GM19043 (cell line): Measurements from ENCODE around the gene CAMK4.
"Not testable (repeated sequence)": the region's sequence is repeated elsewhere in the genome, so short reads cannot be mapped to it uniquely, and the experiment has no call there.

ENCODE experiments used
- ATAC-seq: cut with Tn5 transposase; IDR thresholded peaks from one replicate; pipeline ENCODE4 v1.9.1; 2021; ENCODE audit warnings: low read depth; ENCODE audit not compliant: unreplicated experiment

CAMK4 gene

DNA sequence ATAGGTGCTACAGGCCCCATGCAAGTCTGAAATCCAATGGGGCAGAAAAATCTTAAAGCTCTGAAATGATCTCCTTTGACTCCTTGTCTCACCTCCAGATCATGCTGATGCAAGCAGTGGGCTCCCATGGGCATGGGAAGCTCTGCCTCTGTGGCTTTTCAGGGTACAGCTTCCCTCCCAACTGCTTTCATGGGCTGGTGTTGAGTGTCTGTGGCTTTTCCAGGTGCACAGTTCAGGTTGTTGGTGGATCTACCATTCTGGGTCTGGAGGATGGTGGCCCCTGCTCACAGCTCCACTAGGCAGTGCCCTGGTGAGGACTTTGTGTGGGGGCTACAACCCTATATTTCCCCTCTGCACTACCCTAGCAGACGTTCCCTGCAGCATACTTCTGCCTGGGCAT, 184.6 kb downstream of the CAMK4 start:
- ATAC-seq: no peak

DNA sequence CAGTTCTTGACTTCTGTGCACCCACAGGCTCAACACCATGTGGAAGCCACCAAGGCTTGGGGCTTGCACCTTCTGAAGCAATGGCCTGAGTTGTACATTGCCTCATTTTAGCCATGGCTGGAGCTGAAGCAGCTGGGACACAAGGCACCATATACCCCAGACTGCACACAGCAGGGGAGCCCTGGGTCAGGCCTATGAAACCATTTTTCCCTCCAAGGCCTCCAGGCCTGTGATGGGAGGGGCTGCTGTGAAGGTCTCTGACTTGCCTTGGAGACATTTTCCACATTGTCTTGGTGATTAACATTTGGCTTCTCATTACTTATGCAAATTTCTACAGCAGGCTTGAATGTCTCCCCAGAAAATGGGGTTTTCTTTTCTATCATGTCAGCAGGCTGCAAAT, 185.1 kb downstream of the CAMK4 start:
- not testable (repeated sequence) for ATAC-seq

DNA sequence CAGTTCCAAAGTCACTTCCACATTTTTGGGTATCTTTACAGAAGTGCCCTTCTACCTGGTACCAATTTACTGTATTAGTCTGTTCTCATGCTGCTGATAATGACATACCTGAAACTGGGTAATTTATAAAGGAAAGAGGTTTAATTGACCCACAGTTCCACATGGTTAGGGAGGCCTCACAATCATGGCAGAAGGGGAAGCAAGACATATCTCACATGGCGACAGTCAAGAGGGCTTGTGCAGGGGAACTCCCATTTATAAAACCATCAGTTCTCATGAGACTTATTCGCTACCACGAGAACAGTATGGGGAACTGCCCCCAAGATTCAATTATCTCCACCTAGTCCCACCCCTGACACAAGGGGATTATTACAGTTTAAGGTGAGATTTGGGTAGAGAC, 185.9 kb downstream of the CAMK4 start:
- ATAC-seq: not testable (repeated sequence)

DNA sequence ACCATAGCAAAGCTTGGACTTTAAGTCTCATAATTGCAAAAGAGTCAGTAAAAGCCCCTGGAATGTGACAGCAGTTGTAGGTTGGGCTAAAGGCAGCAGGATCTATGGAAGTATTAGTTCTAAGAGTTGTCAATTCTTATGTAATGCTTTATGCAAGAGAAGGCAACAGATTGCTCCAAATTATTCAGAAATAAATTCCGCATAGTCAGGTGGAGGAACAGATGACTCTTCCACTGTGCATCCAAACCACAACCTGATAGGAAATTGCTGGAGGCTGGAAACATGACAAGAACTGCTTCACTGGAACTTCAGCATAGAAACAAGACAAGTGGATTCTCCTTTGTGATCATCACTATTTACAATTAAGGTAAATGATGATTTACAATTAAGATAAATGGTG, 187.1 kb downstream of the CAMK4 start:
- ATAC-seq: no peak

DNA sequence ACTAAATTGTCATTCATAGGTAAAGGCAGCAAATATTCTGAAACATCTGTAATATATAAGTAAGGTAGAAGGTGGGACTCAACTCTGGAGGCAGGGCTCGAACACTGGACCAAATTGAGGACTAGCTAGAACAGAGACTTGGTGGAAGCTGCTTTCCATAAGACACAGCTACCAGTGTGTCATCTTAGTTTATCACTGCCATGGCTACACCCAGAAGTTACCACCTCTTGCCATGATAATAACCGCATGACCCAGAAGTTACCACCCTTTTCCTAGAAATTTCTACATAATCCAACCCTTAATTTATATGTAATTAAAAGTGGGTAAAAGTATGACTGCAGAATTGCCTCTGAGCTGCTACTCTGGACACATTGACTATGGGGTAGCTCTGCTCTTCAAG, 188.4 kb downstream of the CAMK4 start:
- no peak for ATAC-seq

DNA sequence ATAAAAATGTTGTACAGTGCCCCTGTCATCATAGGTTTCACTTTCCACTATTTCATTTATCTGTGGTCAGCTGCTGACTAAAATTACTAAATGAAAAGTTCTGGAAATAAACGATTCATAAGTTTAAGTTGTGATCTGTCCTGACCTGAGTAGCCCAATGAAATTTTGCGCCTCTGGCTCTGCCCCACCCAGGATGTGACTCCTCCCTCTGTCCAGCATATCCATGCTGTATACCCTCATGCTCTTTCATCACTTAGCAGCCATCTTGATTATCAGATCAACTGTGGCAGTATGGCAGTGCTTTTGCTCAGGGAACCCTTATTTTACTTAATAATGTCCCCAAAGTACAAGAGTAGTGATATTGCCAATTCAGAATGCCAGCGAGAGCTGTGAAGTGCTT, 190.9 kb downstream of the CAMK4 start:
- no peak for ATAC-seq

DNA sequence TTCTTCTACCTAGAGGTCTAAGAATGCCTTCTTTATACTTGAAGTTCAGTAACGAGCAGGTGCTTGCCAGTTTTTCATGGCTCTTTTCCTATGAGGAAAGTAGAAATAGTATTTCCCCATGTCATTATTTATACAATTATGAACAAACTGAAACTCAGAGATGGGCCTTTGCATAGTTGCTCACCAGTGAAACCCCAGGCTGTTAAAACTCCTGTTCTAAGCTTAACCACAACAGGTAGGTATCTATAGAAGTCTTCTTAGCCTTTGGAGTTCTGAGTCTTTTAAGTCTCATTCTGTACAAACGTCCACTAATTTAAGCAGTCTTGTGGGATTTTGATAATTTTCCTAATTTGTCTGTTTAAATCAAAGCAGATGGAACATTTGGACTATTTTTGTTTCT, 198.1 kb downstream of the CAMK4 start:
- no peak for ATAC-seq

DNA sequence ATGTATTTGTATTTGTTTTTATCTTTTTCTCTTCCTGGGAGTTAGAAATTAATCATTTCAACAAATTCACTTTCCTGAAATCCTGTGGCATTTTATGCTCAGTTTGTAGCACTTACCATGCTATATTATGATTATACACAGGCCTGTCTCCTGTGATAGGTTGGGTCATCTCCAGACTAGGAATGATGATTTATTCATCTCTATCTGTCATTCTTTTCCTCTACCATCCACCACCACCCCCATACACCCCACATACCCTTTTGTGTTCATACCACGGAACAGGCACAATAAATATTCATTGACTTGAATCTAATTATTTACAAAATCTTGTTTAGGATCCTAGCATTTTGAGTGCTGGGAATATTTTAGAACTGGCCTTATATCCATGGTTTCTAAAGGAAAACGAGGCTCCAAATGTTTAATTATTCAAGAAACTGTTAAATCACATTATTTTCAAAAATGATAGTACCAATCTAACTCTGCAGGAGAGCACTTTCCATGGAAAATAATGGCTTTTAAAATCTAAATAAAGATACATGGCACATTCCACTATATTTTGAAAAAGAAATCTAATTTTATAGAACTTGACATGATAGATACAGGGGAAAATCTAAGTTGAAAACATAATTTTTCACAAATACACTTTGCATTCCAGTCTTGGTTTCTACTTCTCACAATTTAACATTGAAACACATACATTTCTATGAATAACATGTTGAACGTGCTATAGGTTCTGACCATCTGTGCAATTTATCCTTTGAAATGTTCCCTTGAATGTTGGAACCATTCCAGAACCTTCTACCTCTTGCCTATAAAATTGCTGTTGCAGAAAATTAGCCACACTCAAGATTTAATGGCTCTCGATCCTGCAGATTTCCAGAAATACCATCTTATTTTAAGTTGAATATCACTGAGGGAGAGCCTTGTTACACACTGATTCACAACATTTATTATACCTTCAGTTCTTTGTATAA, 198.8 kb downstream of the CAMK4 start:
- no peak for ATAC-seq

DNA sequence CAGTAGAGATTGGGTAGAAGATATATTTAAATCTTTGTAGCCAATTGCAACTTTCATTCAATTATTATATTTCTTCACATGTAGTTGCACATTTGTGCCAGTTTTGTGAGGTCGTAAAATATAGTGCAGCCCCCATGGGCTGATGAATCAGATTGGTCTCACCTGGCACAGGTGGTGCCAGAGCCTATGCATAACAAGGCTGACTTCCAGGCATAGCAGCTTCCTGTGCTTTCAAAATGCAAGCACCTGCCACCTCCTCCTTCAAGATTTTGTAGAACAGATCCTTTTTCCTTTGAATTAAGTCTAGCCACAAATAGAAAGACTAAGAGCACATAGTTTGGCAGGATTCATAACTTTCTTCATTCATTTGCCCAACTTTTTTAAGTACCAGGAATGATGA, 201.0 kb downstream of the CAMK4 start:
- no peak for ATAC-seq

DNA sequence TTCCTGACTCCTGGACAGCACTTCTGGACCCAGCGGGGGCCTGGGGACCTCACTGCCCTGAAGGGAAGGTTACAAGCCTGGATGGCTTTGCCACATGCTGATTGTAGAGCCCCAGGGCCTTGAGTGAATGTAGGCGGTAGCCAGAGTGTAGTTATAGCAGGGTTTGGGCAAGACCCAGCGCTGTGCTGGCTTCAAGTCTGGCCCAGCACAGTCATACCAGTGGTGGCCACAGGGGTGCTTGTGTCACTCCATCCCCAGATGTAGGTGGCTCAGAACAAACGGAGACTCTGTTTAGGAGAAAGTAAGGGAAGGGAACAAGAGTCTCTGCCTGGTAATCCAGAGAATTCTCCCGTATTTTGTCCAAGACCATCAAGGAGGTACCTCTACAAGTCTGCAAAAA, 203.6 kb downstream of the CAMK4 start:
- no peak for ATAC-seq

DNA sequence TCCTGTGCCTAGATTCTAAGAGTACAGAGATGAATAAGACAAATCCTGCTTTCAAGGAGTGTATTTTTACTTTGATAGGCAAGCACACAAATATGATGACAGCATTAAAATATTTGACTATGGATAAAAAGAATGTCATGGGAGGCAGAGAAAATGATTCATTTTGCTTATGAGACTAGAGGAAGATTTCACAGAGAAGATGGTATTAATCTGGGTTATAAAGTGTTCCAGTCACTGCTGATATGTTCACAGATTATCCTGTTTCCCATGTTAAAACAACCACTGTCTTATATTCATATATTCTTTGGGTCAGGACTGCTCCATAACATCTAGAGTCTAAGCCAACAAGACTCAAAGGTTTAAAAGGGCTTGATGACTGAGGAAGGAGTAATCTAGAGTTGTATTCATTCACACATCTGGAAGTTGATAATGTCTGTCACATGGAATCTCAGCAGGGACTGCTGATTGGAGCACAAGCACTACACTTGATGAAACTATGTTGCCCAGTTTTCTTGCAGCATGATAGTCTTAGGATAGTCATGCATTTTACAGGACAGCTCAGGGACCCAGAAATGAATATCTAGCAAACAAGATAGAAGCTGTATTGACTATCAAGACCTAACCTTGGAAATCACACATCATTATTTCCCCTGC, 208.8 kb downstream of the CAMK4 start:
- ATAC-seq: no peak

DNA sequence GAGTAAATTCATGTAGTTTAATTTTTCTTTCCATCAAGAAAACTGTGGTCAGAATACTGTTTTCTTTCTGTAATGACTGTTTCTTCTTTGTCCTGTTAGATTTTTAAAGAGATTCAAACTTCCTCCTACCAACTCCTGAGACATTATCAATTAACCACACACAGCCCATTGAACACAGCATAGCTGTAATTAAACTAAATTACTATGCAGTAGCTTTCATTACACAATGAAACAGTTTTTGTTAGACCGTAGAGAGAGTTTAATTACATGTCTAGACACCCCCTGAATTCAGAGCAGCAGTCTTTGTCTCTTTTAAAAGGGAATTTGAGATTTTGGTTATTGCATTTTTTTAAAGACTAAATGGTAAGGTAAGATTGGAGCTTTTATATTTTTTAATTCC, 210.6 kb downstream of the CAMK4 start:
- ATAC-seq: no peak

DNA sequence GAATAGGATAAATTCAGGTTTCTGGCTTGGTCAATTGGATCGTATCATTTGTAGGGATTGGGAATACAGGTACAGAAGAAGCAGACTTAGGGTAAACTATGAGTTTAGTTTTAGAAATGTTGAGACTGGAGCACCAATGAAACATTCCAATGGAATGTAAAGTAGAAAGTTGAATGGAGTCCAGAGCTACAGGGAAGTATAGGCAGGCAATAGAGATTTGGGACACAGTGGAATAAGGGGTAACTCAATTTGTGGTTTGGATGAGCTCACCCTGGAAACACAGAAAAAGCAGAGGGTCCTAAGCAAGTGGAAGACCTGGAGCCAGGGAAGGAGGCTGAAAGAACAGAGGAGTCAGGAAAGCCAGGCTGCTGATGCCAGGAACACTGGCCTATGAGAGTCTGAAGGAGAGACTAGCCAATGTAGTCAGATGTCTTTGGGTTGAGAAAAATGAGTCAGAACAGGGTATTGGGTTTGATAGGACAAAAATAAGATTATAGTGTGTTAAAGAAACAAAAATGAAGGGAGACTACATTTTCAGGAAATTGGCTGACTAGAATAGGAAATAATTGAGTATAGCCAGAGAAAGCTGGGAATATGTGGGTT, 215.4 kb downstream of the CAMK4 start:
- ATAC-seq: no peak

DNA sequence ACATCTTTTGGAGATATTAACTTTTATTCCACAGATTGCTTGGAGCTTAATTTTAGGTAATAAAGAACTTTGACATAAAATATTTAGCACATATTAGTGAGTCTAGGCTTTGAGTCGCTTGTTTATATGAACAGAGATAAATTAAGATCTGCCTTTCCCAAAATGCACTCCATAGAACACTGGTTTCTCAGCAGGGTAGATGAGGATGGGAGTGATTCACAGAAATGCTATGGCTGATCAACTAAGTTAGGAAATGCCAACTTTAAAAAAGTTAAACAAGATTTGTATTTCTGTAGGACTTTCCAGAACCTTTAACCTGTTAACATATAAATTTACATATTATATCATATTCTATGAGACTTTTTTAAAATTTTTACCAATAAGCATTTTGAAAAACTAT, 222.9 kb downstream of the CAMK4 start:
- ATAC-seq: no peak

DNA sequence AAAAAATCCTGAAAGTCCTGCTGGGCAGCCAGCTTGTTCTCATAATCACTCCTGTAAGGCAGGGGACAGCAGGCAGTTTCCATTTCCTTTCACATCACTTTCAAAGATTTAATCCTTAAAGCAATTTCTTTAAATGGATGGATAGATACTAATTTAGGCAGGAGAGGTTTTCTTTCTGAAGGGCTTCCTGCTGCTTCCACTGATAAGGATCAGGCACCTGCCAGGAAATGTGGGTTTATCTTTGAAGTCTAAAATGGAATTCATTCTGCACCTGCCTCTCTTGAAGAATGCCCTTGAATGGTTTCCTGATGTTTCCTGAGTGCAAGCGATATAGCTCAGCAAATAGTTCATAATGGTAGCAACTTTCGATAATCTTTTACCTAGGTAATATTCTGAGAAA, 223.6 kb downstream of the CAMK4 start:
- ATAC-seq: no peak

DNA sequence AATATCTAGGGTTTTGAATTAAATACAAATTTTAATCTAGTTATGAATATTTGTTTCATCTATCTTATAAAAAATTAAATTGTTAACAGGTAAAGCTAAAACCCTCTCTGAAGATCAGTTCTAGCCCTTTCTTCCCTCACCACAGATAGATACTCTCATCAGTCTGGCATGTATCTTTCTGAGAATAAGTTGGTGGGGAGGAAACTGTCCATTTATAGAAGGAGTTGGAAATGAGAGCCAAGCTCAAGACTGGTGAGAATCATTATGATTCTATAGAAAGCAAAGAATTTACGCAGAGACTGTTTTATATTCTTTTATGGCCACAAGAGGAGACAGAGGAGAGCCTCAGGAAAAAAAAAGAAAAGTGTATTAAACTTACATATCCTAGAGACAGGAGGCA, 229.1 kb downstream of the CAMK4 start:
- ATAC-seq: no peak

DNA sequence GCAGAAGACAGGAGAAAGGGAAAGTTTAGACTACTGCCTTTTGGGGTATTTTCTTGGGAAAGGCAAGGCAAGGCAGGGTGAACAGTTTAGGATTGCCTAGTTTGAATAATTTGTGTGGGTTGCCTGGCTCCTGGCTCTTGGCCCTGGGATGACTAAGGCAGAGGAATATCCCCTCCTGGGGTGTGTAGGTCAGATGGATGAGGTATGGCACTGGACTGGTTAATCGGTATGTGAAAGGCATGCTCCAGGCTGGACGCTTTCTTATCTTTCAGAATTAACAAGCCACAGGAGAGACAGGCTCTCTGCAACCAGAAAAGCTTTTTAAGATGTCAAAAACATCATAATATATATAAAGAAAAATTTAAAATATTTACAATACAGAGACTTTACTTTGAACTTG, 229.6 kb downstream of the CAMK4 start:
- no peak for ATAC-seq

DNA sequence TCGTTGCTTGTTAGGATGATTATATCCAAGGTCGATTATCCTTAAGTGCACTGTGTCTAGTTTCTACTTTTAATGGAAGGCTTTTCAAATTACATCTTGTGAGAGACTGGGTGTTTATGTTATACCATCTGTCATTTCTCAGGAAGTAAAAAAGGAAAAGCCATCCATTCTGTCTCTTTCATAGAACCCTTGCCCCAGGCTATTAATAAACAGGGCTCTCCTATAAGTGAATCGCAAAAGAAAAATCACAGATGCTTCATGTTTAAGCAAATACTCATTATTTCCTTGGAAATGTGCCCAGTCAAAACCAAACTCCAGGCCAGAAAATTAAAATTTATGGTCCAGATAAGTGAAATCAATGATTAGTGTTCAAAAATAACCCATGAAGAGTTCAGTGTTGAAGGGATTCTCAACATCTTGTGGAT, 230.0 kb downstream of the CAMK4 start:
- ATAC-seq: no peak

DNA sequence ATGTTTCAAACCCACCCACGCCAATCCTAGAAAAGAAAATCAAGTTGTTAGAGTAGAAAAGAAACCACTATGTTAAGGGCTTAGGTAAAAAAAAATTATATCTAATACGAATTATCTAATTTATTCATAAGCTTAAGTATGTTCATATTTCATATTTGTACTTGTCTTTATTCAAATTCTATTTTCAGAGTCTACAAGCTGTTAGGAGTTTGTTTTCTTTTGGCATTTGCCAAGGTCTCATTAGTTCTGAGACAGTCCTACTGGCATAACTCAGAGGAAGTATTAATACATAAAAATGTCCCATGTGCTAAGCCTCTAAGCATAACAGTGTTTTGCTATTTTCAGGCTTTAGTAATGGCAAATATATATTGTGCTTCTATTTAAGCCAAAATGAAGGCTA, 230.6 kb downstream of the CAMK4 start:
- ATAC-seq: no peak

DNA sequence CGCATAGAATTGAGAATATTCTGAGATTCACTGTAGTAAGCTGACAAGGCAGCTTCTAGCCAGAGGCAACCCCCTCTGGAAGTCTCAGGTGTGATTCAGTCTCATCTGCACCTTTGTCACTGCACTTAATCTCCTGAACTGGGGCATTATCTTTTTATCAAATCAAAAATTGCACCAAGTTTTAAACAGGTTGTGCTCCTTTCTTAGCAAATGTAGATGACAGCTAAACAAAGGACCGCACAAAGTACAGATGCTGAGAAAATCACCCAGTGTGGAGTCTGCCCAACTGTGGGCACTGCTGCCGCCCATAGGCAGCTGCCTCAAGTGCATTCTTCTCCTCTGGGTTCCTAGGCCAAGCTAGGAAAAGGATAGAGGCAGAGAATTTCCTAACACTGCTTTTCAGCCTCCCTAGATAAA, 237.1 kb downstream of the CAMK4 start:
- ATAC-seq: no peak

DNA sequence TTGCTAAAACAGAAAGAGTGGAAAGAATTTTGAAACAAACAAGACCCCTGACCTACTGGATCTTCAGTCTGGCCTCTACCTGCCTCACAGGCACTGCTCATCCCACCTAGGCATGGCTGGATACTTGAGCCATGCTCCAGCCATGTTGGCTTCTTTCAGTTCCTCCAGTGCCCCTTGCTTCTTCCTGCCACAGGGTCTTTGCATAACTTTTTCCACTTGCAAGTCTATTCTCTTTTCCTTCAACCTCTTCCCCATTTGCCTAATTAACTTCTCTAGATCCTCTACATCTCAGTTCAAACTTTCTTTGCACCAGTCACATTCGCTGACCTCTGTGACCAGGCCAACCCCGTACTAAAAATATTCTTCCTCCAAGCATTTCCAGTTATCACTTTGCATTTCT, 237.8 kb downstream of the CAMK4 start:
- ATAC-seq: no peak

DNA sequence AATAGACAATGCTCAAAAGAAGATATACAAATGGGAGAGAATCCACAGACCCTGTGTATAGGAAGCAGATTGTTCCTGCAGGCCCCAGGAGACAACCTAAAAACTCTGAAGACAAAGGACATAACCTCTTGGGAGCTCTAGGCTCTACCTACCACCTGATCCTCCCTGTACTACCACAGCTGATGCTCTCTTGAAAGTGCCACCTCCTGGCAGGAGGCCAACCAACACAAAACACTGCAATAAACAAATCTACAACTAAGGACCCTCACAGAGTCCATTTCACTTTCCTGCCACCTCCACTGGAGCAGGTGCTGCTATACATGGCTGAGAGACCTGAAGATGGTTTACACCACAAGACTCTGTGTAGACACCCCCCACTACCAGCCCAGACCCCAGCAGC, 239.1 kb downstream of the CAMK4 start:
- ATAC-seq: no peak
